ENCODE measurements around the gene LGALS7B. TPM values are rescaled to one million over a fixed set of nuclear protein-coding genes. Genes with fewer than 3 reads are reported as not detected.

LGALS7B gene
- total and polyA plus RNA-seq, 2 of the 8 experiments (the other 6 are each of a cell fraction or from before 2014, with no cell fraction given): 3.6 TPM; not detected in 1

- H2BK20ac ChIP-seq (ENCODE audit: low read length): no peak overlapping the region
- ChIA-PET POLR2A (ENCODE audit: partially characterized antibody) (interaction anchor here (2.4 kb wide), 1 partner anchor 108 kb away, joined by 6 read pairs; no protein-coding TSS in a partner anchor), CTCF (ENCODE audit: partially characterized antibody) (interaction anchor here (0.7 to 3.4 kb wide), 3 partner anchors 29 to 578 kb away, joined by 3 to 14 read pairs (median 4); no protein-coding TSS in a partner anchor)
- no peaks in the 10 kb centered on the region for H3K36me3 ChIP-seq (ENCODE audit: control insufficient read depth in 2 of 4, insufficient read depth in 4 of 4, low read length in 3 of 4)
- H3K4me3 ChIP-seq (ENCODE audit: extremely low read depth in 1 of 4, insufficient read depth in 2 of 4, low read depth in 3 of 4, low read length in 4 of 4): no peak overlapping the region
- H2AK5ac ChIP-seq (ENCODE audit: low read depth, low read length): no peak overlapping the region
- no peak overlapping the region for H2AFZ ChIP-seq (ENCODE audit: low read length)
- H4K91ac ChIP-seq (replicated peaks; ENCODE audit: insufficient read length, low read length): no peak overlapping the region
- H3K18ac ChIP-seq (ENCODE audit: extremely low read depth, low read length): no peak overlapping the region
- DNase-seq (ENCODE audit: low read depth in 1 of 2, low spot score in 2 of 2): no peak
- H2BK5ac ChIP-seq (ENCODE audit: low read depth, low read length): no peak overlapping the region
- H3K56ac ChIP-seq (replicated peaks; ENCODE audit: insufficient read length, low read depth, low read length): no peak overlapping the region
- no peak overlapping the region for H3K14ac ChIP-seq (ENCODE audit: insufficient read length)
- H3K23ac ChIP-seq (ENCODE audit: insufficient read length): no peak overlapping the region
- H4K20me1 ChIP-seq (replicated peaks in 1 of 2; ENCODE audit: control insufficient read depth in 1 of 2, insufficient read depth in 2 of 2, low read length in 2 of 2): no peaks in the 10 kb centered on the region
- 89% methylated on average over 9 of the region's 9 CpGs; no CpG with 5 or more reads in 1 of the 2 experiments for WGBS, 2 experiments (ENCODE audit: extremely low coverage in 1 of 2, insufficient coverage in 1 of 2, insufficient read length in 1 of 2, insufficient replicate concordance in 2 of 2, low coverage in 1 of 2, low lambda C conversion rate in 2 of 2, missing lambda C conversion rate in 1 of 2)
- no peak overlapping the region for H3K9ac ChIP-seq (replicated peaks in 1 of 4; ENCODE audit: extremely low read depth in 1 of 4, low read depth in 3 of 4, low read length in 3 of 4)
- H4K8ac ChIP-seq (ENCODE audit: extremely low read depth, insufficient read depth, low read length): no peak overlapping the region
- no peaks in the 10 kb centered on the region for H3K79me2 ChIP-seq (ENCODE audit: control insufficient read depth in 1 of 2, insufficient read depth in 2 of 2, low read length in 2 of 2)
- no peak overlapping the region for H2BK15ac ChIP-seq (ENCODE audit: low read length)
- no peak overlapping the region for H2BK120ac ChIP-seq (replicated peaks; ENCODE audit: low read depth, low read length)
- no peak overlapping the region for H3K4me2 ChIP-seq (ENCODE audit: insufficient read depth in 1 of 2, low read depth in 2 of 2, low read length in 2 of 2)
- no peaks in the 10 kb centered on the region for H3K79me1 ChIP-seq (ENCODE audit: low read depth, low read length)
- H3K4ac ChIP-seq (replicated peaks; ENCODE audit: insufficient read length, low read depth, low read length): no peak overlapping the region
- H3K9me3 ChIP-seq (ENCODE audit: insufficient read depth in 2 of 2, low read depth in 1 of 2, low read length in 1 of 2): peaks cover 0 to 3% of the 10 kb centered on the region in 2 experiments; a peak in 1 of 4 replicates
- H2BK12ac ChIP-seq (ENCODE audit: low read depth, low read length): no peak overlapping the region
- H3K27ac ChIP-seq (ENCODE audit: low read depth, low read length): no peak overlapping the region
- H4K5ac ChIP-seq (ENCODE audit: insufficient read length, low read depth, low read length): no peak overlapping the region
- no peak for TF ChIP-seq SP4 (IDR thresholded peaks at IDR 0.05; ENCODE audit: low read length)
- no peak for TF ChIP-seq HDAC6 (IDR thresholded peaks at IDR 0.05; ENCODE audit: low read depth, low read length)
- no peak for FAIRE-seq
- peaks cover 10% of the 10 kb centered on the region; the same call in 1 of the 2 replicates for H3K23me2 ChIP-seq (ENCODE audit: low read depth, low read length)
- H3K4me1 ChIP-seq (replicated peaks in 1 of 4; ENCODE audit: control insufficient read depth in 3 of 4, insufficient read depth in 4 of 4, low read length in 3 of 4): peaks cover 0 to 5% (median 1%) of the 10 kb centered on the region in 4 experiments; a peak in 5 of 7 replicates
- H3K27me3 ChIP-seq (replicated peaks in 1 of 4; ENCODE audit: control insufficient read depth in 3 of 4, extremely low read depth in 1 of 4, insufficient read depth in 3 of 4, low read length in 3 of 4): peaks cover 4 to 16% (median 13%) of the 10 kb centered on the region in 4 experiments
Observed at GRCh38 chr19:38740257-38740592, 48.8 kb upstream of the LGALS7B start.
